ENCODE results near the gene ANTXR2.

Gene ANTXR2

DNA sequence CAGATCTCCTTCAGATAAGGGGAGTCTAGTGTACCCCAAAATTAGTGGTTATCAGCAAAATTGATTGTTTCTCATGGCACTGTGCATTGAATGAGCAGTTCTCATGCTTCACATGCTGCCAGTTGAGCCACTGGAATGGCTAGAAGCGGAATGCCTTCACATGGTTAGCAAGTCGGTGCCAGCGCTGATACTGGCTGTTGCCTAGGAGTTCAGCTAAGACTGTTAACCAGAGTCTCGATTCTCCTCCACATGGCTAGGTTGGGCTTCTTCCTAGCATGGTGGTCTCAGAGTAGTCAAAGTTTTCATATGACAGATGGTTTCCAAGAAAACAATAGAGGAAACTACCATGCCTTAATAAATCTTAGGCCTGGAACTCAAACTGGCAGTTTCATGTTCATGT is 12.2 kb downstream of the ANTXR2 start:
- no peak for TF ChIP-seq POLR2A (IDR thresholded peaks at IDR 0.05; ENCODE audit: low read depth, low read length)
- TF ChIP-seq TAF1 (IDR thresholded peaks at IDR 0.05; ENCODE audit: borderline replicate concordance, low read depth, low read length) = no peak
- TF ChIP-seq POLR2AphosphoS5 (IDR thresholded peaks at IDR 0.05; ENCODE audit: low read depth, low read length) = no peak
- no peak for DNase-seq (ENCODE audit: insufficient read length)
- no peak for FAIRE-seq

DNA sequence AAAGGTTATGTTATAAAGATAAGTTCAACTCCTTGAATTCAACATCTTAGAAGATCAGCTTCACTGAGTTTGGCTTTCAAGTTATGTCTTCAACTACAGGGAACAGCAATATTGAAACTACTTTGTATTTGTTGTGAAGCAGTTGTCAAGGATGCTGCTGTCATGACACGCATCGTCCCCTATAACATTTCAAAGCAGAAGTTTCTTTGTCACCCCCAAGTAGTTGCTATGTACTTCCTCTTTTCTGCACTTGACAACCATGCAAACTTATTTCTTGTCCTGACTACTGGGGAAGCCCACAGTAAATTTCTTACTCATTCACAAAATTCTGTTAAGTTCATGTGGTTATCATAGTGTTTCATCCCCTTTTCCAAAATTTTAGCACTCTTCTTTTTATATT is 14.3 kb downstream of the ANTXR2 start:
- TF ChIP-seq TAF1 (IDR thresholded peaks at IDR 0.05; ENCODE audit: borderline replicate concordance, low read depth, low read length) = no peak
- TF ChIP-seq POLR2AphosphoS5 (IDR thresholded peaks at IDR 0.05; ENCODE audit: low read depth, low read length) = no peak
- peak; percentile 9 for DNase-seq (ENCODE audit: insufficient read length)
- peak; percentile 92 for FAIRE-seq

DNA sequence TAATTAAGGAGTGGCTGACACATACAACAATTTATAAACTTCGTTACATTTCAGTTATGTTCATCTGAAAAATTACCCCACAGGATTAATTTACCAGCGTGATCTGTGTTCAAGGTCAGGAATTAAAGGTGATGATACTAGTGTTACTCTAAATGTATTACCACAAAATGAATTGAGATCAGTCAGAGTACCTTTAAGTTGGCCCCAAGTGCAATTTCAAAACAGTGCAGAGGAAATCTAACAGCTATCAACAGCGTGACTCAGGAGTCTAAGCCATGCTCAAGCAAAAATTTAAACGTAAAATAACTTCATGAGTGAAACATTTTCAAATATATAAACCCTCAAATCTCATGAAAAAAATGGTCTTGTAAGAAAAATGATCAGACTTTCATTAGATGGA is 18.7 kb downstream of the ANTXR2 start:
- no peak for TF ChIP-seq TAF1 (IDR thresholded peaks at IDR 0.05; ENCODE audit: borderline replicate concordance, low read depth, low read length)
- no peak for TF ChIP-seq POLR2A (IDR thresholded peaks at IDR 0.05; ENCODE audit: low read depth, low read length)
- no peak for TF ChIP-seq POLR2AphosphoS5 (IDR thresholded peaks at IDR 0.05; ENCODE audit: low read depth, low read length)
- DNase-seq (ENCODE audit: insufficient read length) = no peak
- FAIRE-seq = peak; percentile 5

DNA sequence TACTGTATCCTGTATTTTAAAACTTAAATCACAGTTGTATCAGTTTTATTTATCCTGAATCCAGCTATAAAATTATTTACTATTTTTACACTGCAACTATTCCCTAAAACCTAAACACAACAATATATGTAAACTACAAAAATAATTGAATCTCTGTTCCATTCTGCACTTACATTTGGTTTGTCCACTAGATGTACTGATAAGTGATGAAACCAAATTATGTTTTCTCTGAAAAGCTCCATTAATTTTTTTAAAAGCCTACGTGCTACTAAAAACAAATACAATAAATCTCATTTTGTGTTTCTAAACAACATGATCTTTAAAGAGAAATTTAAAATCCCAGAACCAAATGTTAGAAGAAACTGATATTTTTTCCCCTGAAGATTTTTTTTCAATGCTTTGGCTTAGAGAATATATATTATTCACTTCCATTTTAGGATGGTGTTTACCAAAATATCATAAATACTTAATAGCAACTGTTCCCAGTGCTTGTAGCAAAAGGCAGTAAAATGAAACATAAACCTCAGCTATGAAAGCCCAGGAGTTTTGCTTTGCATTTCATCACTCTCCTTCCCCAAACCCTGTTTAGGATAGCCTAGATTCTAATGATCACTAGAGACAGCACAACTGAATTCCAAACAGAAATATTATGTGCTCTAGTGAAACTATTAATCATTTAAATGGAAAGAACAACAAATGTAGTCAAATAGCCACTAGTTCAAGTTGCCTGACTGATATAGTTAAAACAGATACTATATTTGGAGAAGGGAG is 19.7 kb downstream of the ANTXR2 start:
- FAIRE-seq = no peak
- TF ChIP-seq TAF1 (IDR thresholded peaks at IDR 0.05; ENCODE audit: borderline replicate concordance, low read depth, low read length) (no peak), POLR2AphosphoS5 (IDR thresholded peaks at IDR 0.05; ENCODE audit: low read depth, low read length) (no peak), POLR2A (IDR thresholded peaks at IDR 0.05; ENCODE audit: low read depth, low read length) (no peak)
- DNase-seq (ENCODE audit: insufficient read length) = no peak

DNA sequence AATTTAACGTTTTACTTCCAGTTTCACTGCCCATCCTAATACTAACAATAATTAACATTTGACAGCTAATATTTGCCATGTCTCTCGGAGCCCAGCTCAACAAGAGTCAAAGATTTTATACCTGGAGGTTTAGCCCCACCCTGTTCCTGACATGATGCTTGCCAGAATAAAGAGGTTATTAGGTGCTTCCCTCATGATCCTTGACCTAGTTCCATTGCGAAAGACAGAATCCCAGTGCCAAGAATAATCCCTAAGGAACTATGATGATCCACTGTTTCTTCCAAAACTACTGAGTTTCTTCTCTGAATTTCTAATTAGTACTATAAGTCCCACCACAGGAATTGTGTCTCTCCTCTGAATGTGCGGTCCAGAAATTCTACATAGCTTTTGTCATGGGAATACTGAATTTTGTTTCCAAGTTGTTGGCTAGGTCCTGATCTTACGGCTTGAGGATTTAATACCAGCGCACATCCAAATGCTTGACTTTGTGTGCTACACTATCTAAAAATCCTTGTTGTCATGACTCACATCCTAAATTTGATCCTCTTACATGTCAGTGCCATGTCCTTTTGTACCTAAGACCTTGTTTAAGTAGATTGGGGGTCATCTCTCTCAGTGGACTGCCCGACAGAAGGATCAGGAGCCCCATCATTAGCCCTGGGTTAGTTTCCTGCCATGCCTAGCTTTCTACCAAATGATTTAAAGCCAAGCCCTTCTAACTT is 23.1 kb downstream of the ANTXR2 start:
- TF ChIP-seq POLR2AphosphoS5 (IDR thresholded peaks at IDR 0.05; ENCODE audit: low read depth, low read length) = no peak
- TF ChIP-seq TAF1 (IDR thresholded peaks at IDR 0.05; ENCODE audit: borderline replicate concordance, low read depth, low read length) = no peak
- FAIRE-seq (no peak), DNase-seq (ENCODE audit: insufficient read length) (no peak)

DNA sequence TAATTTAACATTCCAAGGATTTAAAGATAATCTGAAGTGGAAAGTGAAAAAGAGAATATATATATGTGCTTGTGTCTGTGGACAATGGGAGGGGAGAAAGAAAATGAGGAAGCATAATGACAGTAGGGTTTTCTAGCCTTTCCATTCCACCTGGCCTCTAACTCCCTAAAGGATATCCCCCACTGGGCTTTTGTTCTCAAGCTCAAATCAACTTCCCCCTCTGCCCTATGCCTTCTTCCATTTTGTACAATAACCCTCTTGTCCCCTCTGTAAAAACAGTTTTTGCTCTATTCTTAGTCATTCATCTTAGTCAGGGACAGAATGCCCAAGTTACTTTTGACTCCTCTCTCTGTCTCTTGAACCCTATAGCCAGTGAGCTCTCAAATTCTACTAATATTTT is 23.6 kb downstream of the ANTXR2 start:
- TF ChIP-seq POLR2A (IDR thresholded peaks at IDR 0.05; ENCODE audit: low read depth, low read length) (no peak), TAF1 (IDR thresholded peaks at IDR 0.05; ENCODE audit: borderline replicate concordance, low read depth, low read length) (no peak), POLR2AphosphoS5 (IDR thresholded peaks at IDR 0.05; ENCODE audit: low read depth, low read length) (no peak)
- no peak for DNase-seq (ENCODE audit: insufficient read length)
- FAIRE-seq = no peak

DNA sequence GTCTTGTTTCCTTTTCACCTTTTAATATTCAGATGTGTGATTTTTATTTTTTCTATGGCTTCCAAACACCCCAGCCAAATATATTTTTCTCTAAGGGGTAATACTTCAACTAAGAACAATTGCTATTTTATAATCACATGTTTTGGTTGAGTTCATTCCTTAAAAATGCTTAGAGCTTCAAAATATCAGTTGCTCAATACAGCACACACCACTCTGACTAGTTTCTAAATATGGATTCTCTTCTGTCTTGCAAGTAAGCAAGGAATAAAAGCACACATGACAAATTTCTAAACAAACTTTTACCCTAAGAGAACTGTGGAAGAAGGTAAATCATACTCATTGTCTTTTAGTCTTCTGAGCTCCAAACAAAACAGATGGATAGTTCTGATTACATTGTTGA is 27.2 kb downstream of the ANTXR2 start:
- FAIRE-seq (no peak), DNase-seq (ENCODE audit: insufficient read length) (no peak)
- TF ChIP-seq POLR2AphosphoS5 (IDR thresholded peaks at IDR 0.05; ENCODE audit: low read depth, low read length) = no peak

DNA sequence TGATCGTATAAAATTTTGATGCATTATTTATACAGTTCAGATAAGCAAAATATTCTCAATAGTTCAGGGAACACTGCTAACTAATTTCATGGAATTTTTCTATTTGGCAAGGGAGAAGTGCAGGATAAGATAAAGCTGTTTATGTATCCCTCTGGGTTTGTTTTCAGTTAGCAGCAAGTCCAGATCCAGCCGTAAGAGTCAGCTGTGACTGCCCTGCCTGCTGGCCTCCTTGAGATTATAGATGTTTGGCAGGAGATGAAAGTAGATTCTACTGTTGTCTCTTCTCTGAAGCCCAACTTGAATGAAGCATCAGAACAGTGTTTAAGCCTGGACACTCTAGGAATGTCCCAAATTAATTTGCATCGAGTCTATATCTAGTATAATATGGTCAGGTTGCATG is 29.5 kb downstream of the ANTXR2 start:
- FAIRE-seq = no peak
- TF ChIP-seq POLR2A (IDR thresholded peaks at IDR 0.05; ENCODE audit: low read depth, low read length) (no peak), POLR2AphosphoS5 (IDR thresholded peaks at IDR 0.05; ENCODE audit: low read depth, low read length) (no peak), TAF1 (IDR thresholded peaks at IDR 0.05; ENCODE audit: borderline replicate concordance, low read depth, low read length) (no peak)
- DNase-seq (ENCODE audit: insufficient read length) = no peak

DNA sequence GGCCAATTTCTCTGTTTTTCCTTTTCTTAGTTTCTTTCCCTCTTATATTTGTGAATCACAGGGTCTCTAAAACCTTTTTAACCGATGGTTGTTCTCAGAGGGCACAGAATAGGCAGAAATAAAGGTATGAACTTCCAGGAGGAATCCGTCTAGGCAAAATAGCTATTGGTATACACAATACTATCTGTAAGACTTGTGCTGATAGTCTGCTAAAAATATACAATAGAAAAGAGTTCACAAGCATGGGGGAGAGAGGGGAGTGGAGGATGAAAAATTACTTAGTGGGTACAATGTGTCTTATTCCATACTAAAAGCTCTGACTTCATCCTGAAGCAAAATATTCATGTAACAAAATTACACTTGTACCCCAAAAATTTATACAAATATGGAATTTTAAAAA is 30.2 kb downstream of the ANTXR2 start:
- no peak for TF ChIP-seq POLR2AphosphoS5 (IDR thresholded peaks at IDR 0.05; ENCODE audit: low read depth, low read length)
- TF ChIP-seq TAF1 (IDR thresholded peaks at IDR 0.05; ENCODE audit: borderline replicate concordance, low read depth, low read length) = no peak
- TF ChIP-seq POLR2A (IDR thresholded peaks at IDR 0.05; ENCODE audit: low read depth, low read length) = no peak
- FAIRE-seq = no peak

DNA sequence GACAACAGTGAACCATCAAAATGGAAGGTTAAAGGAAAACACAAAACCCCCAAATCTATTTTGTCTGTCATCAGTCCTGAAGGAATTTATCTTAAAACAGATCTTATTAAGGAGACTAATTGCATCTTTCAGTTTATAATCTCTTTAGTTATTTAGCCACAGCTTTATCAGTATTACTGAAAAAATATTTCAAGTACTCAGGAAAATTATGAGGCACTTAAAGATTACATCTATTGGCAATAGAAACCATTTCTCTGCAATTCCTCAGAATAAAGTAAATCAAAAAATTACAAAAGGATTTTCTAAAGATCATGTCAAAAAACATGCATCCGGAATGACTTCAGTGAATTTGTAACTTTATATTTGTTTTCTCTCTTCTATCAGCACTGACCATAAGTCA is 35.2 kb downstream of the ANTXR2 start:
- no peak for DNase-seq (ENCODE audit: insufficient read length)
- TF ChIP-seq TAF1 (IDR thresholded peaks at IDR 0.05; ENCODE audit: borderline replicate concordance, low read depth, low read length) (no peak), POLR2AphosphoS5 (IDR thresholded peaks at IDR 0.05; ENCODE audit: low read depth, low read length) (no peak), POLR2A (IDR thresholded peaks at IDR 0.05; ENCODE audit: low read depth, low read length) (no peak)
- FAIRE-seq = no peak

More for the DNA sequence above, 30.2 kb downstream of the ANTXR2 start:
- DNase-seq (ENCODE audit: insufficient read length) = no peak

DNA sequence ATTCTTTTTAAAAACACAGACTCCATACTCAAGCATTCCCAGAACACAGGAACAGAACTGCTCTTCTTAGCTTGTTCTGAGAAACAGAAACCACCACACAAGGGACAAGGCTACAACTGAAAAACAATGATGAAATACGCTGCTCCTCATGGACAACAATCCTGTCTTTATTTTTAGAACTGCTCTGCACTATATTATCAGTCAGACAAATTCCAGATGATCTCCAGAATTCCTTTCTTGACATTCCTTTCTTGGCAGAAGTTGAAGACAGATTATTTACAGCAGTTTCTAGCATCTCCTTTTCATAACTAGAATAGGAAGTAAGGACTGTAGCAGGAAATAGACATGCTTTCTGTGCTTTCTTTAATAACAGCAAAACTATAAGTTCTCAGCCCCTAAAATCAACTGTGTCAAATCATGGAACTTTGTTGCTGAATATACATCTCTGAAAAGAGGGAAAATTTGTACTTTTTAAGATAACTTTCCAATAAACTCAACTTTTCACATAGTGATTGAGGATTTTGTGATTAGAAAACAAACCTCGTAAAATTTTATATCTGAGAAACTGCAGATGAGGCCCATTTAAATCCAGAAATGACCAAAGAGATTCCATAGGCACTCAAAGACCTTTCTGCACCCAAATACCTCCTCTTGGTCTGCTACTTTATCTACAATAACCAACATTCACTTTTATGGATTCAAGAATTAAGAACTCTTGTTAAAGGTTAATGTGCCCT is 35.9 kb downstream of the ANTXR2 start:
- FAIRE-seq = no peak
- TF ChIP-seq POLR2AphosphoS5 (IDR thresholded peaks at IDR 0.05; ENCODE audit: low read depth, low read length) = no peak
- TF ChIP-seq POLR2A (IDR thresholded peaks at IDR 0.05; ENCODE audit: low read depth, low read length) = no peak
- no peak for TF ChIP-seq TAF1 (IDR thresholded peaks at IDR 0.05; ENCODE audit: borderline replicate concordance, low read depth, low read length)
- no peak for DNase-seq (ENCODE audit: insufficient read length)

DNA sequence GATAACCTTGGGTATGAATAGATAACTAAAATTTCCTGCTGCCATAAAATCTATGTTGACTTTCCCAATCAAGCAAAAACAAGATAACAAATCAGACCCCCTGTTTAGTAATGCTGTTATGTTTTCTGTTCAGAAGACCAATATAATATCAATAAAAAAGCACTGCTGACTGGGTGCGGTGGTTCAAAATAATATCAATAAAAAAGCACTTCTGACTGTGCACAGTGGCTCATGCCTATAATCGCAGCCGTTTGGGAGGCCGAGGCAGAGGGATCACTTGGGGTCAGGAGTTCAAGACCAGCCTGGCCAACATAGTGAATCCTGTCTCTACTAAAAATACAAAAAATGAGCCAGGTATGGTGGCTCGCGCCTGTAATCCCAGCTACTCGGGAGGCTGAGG is 36.7 kb downstream of the ANTXR2 start:
- FAIRE-seq (no peak), DNase-seq (ENCODE audit: insufficient read length) (no peak)
- no peak for TF ChIP-seq TAF1 (IDR thresholded peaks at IDR 0.05; ENCODE audit: borderline replicate concordance, low read depth, low read length)
- TF ChIP-seq POLR2A (IDR thresholded peaks at IDR 0.05; ENCODE audit: low read depth, low read length) = no peak
- TF ChIP-seq POLR2AphosphoS5 (IDR thresholded peaks at IDR 0.05; ENCODE audit: low read depth, low read length) = no peak

Measured in GM12892 (cell line).